HCT116 (cell line): ENCODE results near the gene SLC50A1. TPM values are rescaled to one million over a fixed set of nuclear protein-coding genes. Genes with fewer than 3 reads are reported as not detected.

ENCODE experiments used
- ATAC-seq: fragments of 200-7000 bp; cut with Tn5 transposase; 2 replicates; pipeline ENCODE4 v1.9.1; 2020; ENCODE audit warnings: mild to moderate bottlenecking, moderate library complexity
- BruUV-seq: library from RNA; stranded (reverse); fragments of 400-500 nt; replicated peaks from 2 replicates; lab custom pipeline; 2021; lab: Mats Ljungman, UMichigan
- CTCF ChIA-PET: fragments of 300-600 bp; sonication (Branson Sonifier 250); formaldehyde crosslinking; loops from one replicate; lab custom pipeline; 2021; ENCODE audit warnings: antibody characterized with exemption; lab: Charles Lee
- POLR2A ChIA-PET: fragments of 300-600, 350-600 bp; sonication (Branson Sonifier 250); formaldehyde crosslinking; loops from one replicate; lab custom pipeline; 2021; ENCODE audit warnings: antibody characterized with exemption; lab: Charles Lee
- RAD21 ChIA-PET, 2 experiments: fragments of 300-600 bp; sonication (Branson Sonifier 250); formaldehyde crosslinking; loops; one replicate each; lab custom pipeline; 2023; ENCODE audit warnings: low total read pairs in 2 of 2; ENCODE audit not compliant: uncharacterized antibody in 2 of 2, unreplicated experiment in 2 of 2, low non-redundant PET in 1 of 2; lab: Charles Lee
- DNase-seq: peaks from one replicate; pipeline ENCODE4 v3.0.0-alpha.2; 2010; ENCODE audit warnings: low read depth, low spot score
- H2AFZ ChIP-seq: fragments of 200-600 bp; shearing (Covaris generic), sonication (generic); 2 replicates; pipeline ENCODE4 v1.6.1; 2017; ENCODE audit warnings: low read depth, mixed run types, mixed read lengths, antibody characterized with exemption, low read length; ENCODE audit not compliant: poor library complexity, severe bottlenecking
- H3K27ac ChIP-seq: 2 replicates; pipeline ENCODE4 v1.5.1; 2012; ENCODE audit warnings: low read depth, low read length
- H3K27me3 ChIP-seq: fragments of 200-600 bp; sonication (generic); 2 replicates; pipeline ENCODE4 v1.6.1; 2016; ENCODE audit warnings: mixed run types, low read length, mixed read lengths; ENCODE audit not compliant: insufficient read depth
- H3K36me3 ChIP-seq, 2 experiments: fragments of 200-500 bp in 1 of 2; fragments of 200-600 bp in 1 of 2; sonication (Bioruptor generic) in 1 of 2; sonication (generic) in 1 of 2; 2 replicates each; pipeline versions ENCODE4 v1.5.1 to v1.6.1; 2014 to 2016; ENCODE audit warnings: low read length in 2 of 2, inconsistent platforms in 1 of 2, mixed read lengths in 1 of 2, mixed run types in 1 of 2; ENCODE audit not compliant: insufficient read depth in 2 of 2, control insufficient read depth in 1 of 2
- H3K4me1 ChIP-seq, 2 experiments: fragments of 200-600 bp in 1 of 2; sonication (generic) in 1 of 2; 2 replicates each; pipeline versions ENCODE4 v1.5.1 to v1.6.1; 2012 to 2017; ENCODE audit warnings: low read length in 2 of 2, inconsistent platforms in 1 of 2, mild to moderate bottlenecking in 1 of 2, mixed read lengths in 1 of 2, mixed run types in 1 of 2, moderate library complexity in 1 of 2; ENCODE audit not compliant: insufficient read depth in 2 of 2, control insufficient read depth in 1 of 2
- H3K4me2 ChIP-seq: fragments of 200-600 bp; sonication (generic); 2 replicates; pipeline ENCODE4 v1.6.1; 2017; ENCODE audit warnings: mixed run types, low read length, mixed read lengths
- H3K4me3 ChIP-seq, 2 experiments: fragments of 200-600 bp in 1 of 2; sonication (generic) in 1 of 2; replicated peaks in 1 of 2; 2 replicates each; pipeline ENCODE4 v1.5.1; 2011 to 2016; ENCODE audit warnings: low read length in 2 of 2, control low read depth in 1 of 2, low read depth in 1 of 2, mild to moderate bottlenecking in 1 of 2, mixed read lengths in 1 of 2, mixed run types in 1 of 2
- H3K79me2 ChIP-seq: fragments of 200-600 bp; sonication (generic); 2 replicates; pipeline ENCODE4 v1.6.1; 2017; ENCODE audit warnings: mild to moderate bottlenecking, mixed run types, low read length, moderate library complexity, mixed read lengths; ENCODE audit not compliant: insufficient read depth
- H3K9ac ChIP-seq: fragments of 200-600 bp; sonication (generic); 2 replicates; pipeline ENCODE4 v1.6.1; 2016; ENCODE audit warnings: low read length, mixed read lengths
- H3K9me2 ChIP-seq: fragments of 200-600 bp; sonication (generic), shearing (Covaris generic); 2 replicates; pipeline ENCODE4 v1.6.1; 2017; ENCODE audit warnings: mixed run types, mild to moderate bottlenecking, moderate library complexity; ENCODE audit not compliant: insufficient read depth
- H3K9me3 ChIP-seq, 2 experiments: fragments of 200-500 bp in 1 of 2; fragments of 200-600 bp in 1 of 2; sonication (Bioruptor generic) in 1 of 2; sonication (generic) in 1 of 2; 2 replicates each; pipeline ENCODE4 v1.6.1; 2014 to 2017; ENCODE audit warnings: low read length in 2 of 2, mixed read lengths in 2 of 2, inconsistent platforms in 1 of 2, low read depth in 1 of 2, mild to moderate bottlenecking in 1 of 2, mixed run types in 1 of 2, moderate library complexity in 1 of 2; ENCODE audit not compliant: control insufficient read depth in 1 of 2, insufficient read depth in 1 of 2
- H4K20me1 ChIP-seq: fragments of 200-600 bp; sonication (generic), shearing (Covaris generic); 2 replicates; pipeline ENCODE4 v1.6.1; 2017; ENCODE audit warnings: mixed run types, mild to moderate bottlenecking, moderate library complexity; ENCODE audit not compliant: insufficient read depth
- ATF3 ChIP-seq: IDR thresholded peaks from 2 replicates; pipeline ENCODE4 v1.6.1; 2012
- CBX3 ChIP-seq: IDR thresholded peaks from 2 replicates; pipeline ENCODE4 v1.6.1; 2012; ENCODE audit warnings: low read depth
- CEBPB ChIP-seq: IDR thresholded peaks from 2 replicates; pipeline ENCODE4 v1.6.1; 2012; ENCODE audit warnings: low read depth
- CTCF ChIP-seq, 3 experiments: fragments of 200-600 bp in 1 of 3; sonication (generic) in 1 of 3; IDR thresholded peaks in 2 of 3; conservative IDR thresholded peaks in 1 of 3; 2 replicates each; pipeline ENCODE4 v1.5.1; 2012 to 2017; ENCODE audit warnings: low read depth in 2 of 3, low read length in 2 of 3, antibody characterized with exemption in 1 of 3, borderline replicate concordance in 1 of 3, control low read depth in 1 of 3, mild to moderate bottlenecking in 1 of 3, mixed read lengths in 1 of 3, mixed run types in 1 of 3, moderate library complexity in 1 of 3; ENCODE audit not compliant: insufficient read depth in 1 of 3
- EGR1 ChIP-seq: IDR thresholded peaks from 2 replicates; pipeline ENCODE4 v1.6.1; 2012; ENCODE audit warnings: low read depth
- ELF1 ChIP-seq: IDR thresholded peaks from 2 replicates; pipeline ENCODE4 v1.6.1; 2012; ENCODE audit warnings: low read depth, borderline replicate concordance
- EZH2 ChIP-seq: fragments of 200-600 bp; sonication (generic); IDR thresholded peaks from 2 replicates; pipeline ENCODE4 v1.6.1; 2017; ENCODE audit warnings: antibody characterized with exemption, mixed run types
- EZH2phosphoT487 ChIP-seq: fragments of 200-600 bp; IDR thresholded peaks from 2 replicates; pipeline ENCODE4 v1.6.1; 2018; ENCODE audit warnings: antibody characterized with exemption, borderline replicate concordance
- FOSL1 ChIP-seq: IDR thresholded peaks from 2 replicates; pipeline ENCODE4 v1.6.1; 2012; ENCODE audit warnings: low read depth
- JUND ChIP-seq: IDR thresholded peaks from 2 replicates; pipeline ENCODE4 v1.6.1; 2012
- MAX ChIP-seq: IDR thresholded peaks from 2 replicates; pipeline ENCODE4 v1.6.1; 2012
- POLR2A ChIP-seq: IDR thresholded peaks from 2 replicates; pipeline ENCODE4 v1.7.0; 2011; ENCODE audit warnings: borderline replicate concordance; ENCODE audit not compliant: insufficient read depth, insufficient read length; ENCODE audit errors: extremely low read depth
- POLR2AphosphoS5 ChIP-seq: IDR thresholded peaks from 2 replicates; pipeline ENCODE4 v1.6.1; 2011; ENCODE audit warnings: mild to moderate bottlenecking, low read depth, low read length, moderate library complexity
- SIN3A ChIP-seq: IDR thresholded peaks from 2 replicates; pipeline ENCODE4 v1.6.1; 2012; ENCODE audit warnings: low read depth
- SP1 ChIP-seq: IDR thresholded peaks from 2 replicates; pipeline ENCODE4 v1.6.1; 2012; ENCODE audit warnings: low read depth
- SRF ChIP-seq: IDR thresholded peaks from 2 replicates; pipeline ENCODE4 v1.6.1; 2012; ENCODE audit warnings: low read depth
- TCF7L2 ChIP-seq: IDR thresholded peaks from 2 replicates; pipeline ENCODE4 v1.7.0; 2011; ENCODE audit warnings: borderline replicate concordance, inconsistent platforms; ENCODE audit not compliant: insufficient read depth, insufficient read length; ENCODE audit errors: extremely low read depth
- YY1 ChIP-seq: IDR thresholded peaks from 2 replicates; pipeline ENCODE4 v1.6.1; 2011; ENCODE audit warnings: low read length, low read depth, moderate library complexity, mild to moderate bottlenecking; ENCODE audit not compliant: insufficient replicate concordance; ENCODE audit errors: extremely low read depth
- ZFX ChIP-seq: fragments of 450-650 bp; IDR thresholded peaks from 2 replicates; pipeline ENCODE4 v1.6.1; 2017
- intact Hi-C: fragments of 100-400 bp; cut with micrococcal nuclease; formaldehyde crosslinking; loops from 2 replicates; pipeline ENCODE4 v1.10.0; 2022
- total RNA-seq: library from RNA; stranded (reverse); gene quantifications from one replicate; pipeline ENCODE4 v1.2.1, GENCODE V29; 2021; ENCODE audit not compliant: unreplicated experiment

SLC50A1 gene
- total RNA-seq, 1 experiment from 2014 or later: 49.9 TPM

- RAD21 ChIA-PET: no interaction called here
Measured at GRCh38 chr1:155131856-155132255, 3.8 kb upstream of the SLC50A1 start.

GRCh38 chr1:155133799-155134281, 1.8 kb upstream of the SLC50A1 start:
- CTCF ChIA-PET: interaction anchor here (1.3 to 2.2 kb wide), 3 partner anchors 34 to 49 kb away, joined by 4 to 10 read pairs (median 5); partner anchors contain the start of gene KRTCAP2
- no peak for TF ChIP-seq ATF3
- no peak for TF ChIP-seq CTCF (IDR thresholded peaks at IDR 0.05 in 2 of 3, conservative IDR thresholded peaks at IDR 0.05 in 1 of 3; ENCODE audit: borderline replicate concordance in 1 of 3, insufficient read depth in 1 of 3, low read depth in 2 of 3, low read length in 2 of 3)
- no peak for TF ChIP-seq MAX
- TF ChIP-seq ELF1: no peak
- no peak for TF ChIP-seq CBX3
- no peak for TF ChIP-seq FOSL1
- TF ChIP-seq POLR2AphosphoS5: no peak
- no peak for TF ChIP-seq TCF7L2
- TF ChIP-seq JUND: no peak
- TF ChIP-seq EZH2phosphoT487: no peak
- no peak for TF ChIP-seq SRF
- no peak for TF ChIP-seq ZFX
- TF ChIP-seq POLR2A: no peak
- TF ChIP-seq EZH2: no peak
- TF ChIP-seq CEBPB: no peak
- TF ChIP-seq SIN3A: no peak
- TF ChIP-seq EGR1: no peak
- no peak for TF ChIP-seq SP1
- no peak for TF ChIP-seq YY1

More at GRCh38 chr1:155131856-155132255, 3.8 kb upstream of the SLC50A1 start:
- no peaks in the 10 kb centered on the region for H3K9me2 ChIP-seq
- intact Hi-C loops: no loop called here
- H3K79me2 ChIP-seq: peaks cover 49% of the 10 kb centered on the region
- H4K20me1 ChIP-seq: no peaks in the 10 kb centered on the region
- DNase-seq (no peak), ATAC-seq (no peak)
- POLR2A ChIA-PET: no interaction called here
- H3K9me3 ChIP-seq: no peaks in the 10 kb centered on the region
- no peak overlapping the region for H2AFZ ChIP-seq
- H3K4me2 ChIP-seq: 0 out of 2 replicates have a peak overlapping the region, but pooled peaks have one; percentile 9
- no TSS peak for BruUV-seq
- peaks cover 13 to 33% of the 10 kb centered on the region in 2 experiments; a peak in 3 of 4 replicates for H3K36me3 ChIP-seq
- peak overlapping the region; percentile 91; the same call in 1 of the 2 replicates for H3K9ac ChIP-seq
- no peaks in the 10 kb centered on the region for H3K27me3 ChIP-seq
- CTCF ChIA-PET: no interaction called here
- H3K4me1 ChIP-seq: peaks cover 32 to 77% of the 10 kb centered on the region in 2 experiments
- no peak overlapping the region for H3K27ac ChIP-seq
- no peak overlapping the region for H3K4me3 ChIP-seq
- TF ChIP-seq EGR1 (no peak), ELF1 (no peak), POLR2AphosphoS5 (no peak), ZFX (no peak)

More at GRCh38 chr1:155133799-155134281, 1.8 kb upstream of the SLC50A1 start:
- Histone ChIP-seq H3K4me3 (no peak overlapping the region; a peak in 2 of 4 replicates), H3K9me3 (no peaks in the 10 kb centered on the region), H3K27ac (peak overlapping the region; percentile 95), H3K4me2 (peak overlapping the region; percentile 89), H4K20me1 (no peaks in the 10 kb centered on the region), H3K9me2 (no peaks in the 10 kb centered on the region), H2AFZ (no peak overlapping the region), H3K36me3 (peaks cover 15 to 33% of the 10 kb centered on the region in 2 experiments; a peak in 3 of 4 replicates), H3K27me3 (no peaks in the 10 kb centered on the region), H3K79me2 (peaks cover 57% of the 10 kb centered on the region), H3K9ac (peak overlapping the region; percentile 97), H3K4me1 (peaks cover 40 to 78% of the 10 kb centered on the region in 2 experiments)
- no TSS peak for BruUV-seq
- ATAC-seq (no peak), DNase-seq (no peak)
- ChIA-PET RAD21 (no interaction called here), POLR2A (no interaction called here)
- intact Hi-C loops: loop anchor here (2.0 kb wide), 2 partner anchors 33 to 43 kb away; no protein-coding TSS in a partner anchor
